D721Med (cell line): ENCODE results near the gene ACSL5.

Experiments
- DNase-seq: peaks from one replicate; pipeline ENCODE4 v3.0.0; 2011; ENCODE audit warnings: low spot score; ENCODE audit not compliant: insufficient read length
- FAIRE-seq: peaks from 2 replicates; lab custom pipeline; 2011; peaks lifted over from hg19 to GRCh38; lab: Jason Lieb, UNC
- CTCF ChIP-seq: IDR thresholded peaks from 2 replicates; pipeline ENCODE4 v1.5.1; 2012; ENCODE audit warnings: mild to moderate bottlenecking, control low read depth; ENCODE audit not compliant: insufficient read depth; ENCODE audit errors: missing control alignments

The ACSL5 gene

GRCh38 chr10:112466802-112467201 lies 92.9 kb downstream of the ACSL5 start:
- TF ChIP-seq CTCF = no peak
- DNase-seq = no peak
- FAIRE-seq = no peak

- FAIRE-seq = no peak
- DNase-seq = no peak
- TF ChIP-seq CTCF = no peak
Observed at GRCh38 chr10:112467541-112468075, 93.7 kb downstream of the ACSL5 start.

- TF ChIP-seq CTCF = peak; percentile 74
- DNase-seq (peak; percentile 11), FAIRE-seq (no peak)
Observed at GRCh38 chr10:112471878-112472487, 98.1 kb downstream of the ACSL5 start.

GRCh38 chr10:112475575-112476218 lies 101.8 kb downstream of the ACSL5 start:
- TF ChIP-seq CTCF = peak; percentile 54
- FAIRE-seq (no peak), DNase-seq (no peak)
